GM21367 (cell line): ENCODE data around the gene ALK.
"Not testable (repeated sequence)": the region's sequence is repeated elsewhere in the genome, so short reads cannot be mapped to it uniquely, and the experiment has no call there.

Source experiments
- ATAC-seq: cut with Tn5 transposase; IDR thresholded peaks from one replicate; pipeline ENCODE4 v1.9.1; 2021; ENCODE audit not compliant: unreplicated experiment

ALK gene

DNA sequence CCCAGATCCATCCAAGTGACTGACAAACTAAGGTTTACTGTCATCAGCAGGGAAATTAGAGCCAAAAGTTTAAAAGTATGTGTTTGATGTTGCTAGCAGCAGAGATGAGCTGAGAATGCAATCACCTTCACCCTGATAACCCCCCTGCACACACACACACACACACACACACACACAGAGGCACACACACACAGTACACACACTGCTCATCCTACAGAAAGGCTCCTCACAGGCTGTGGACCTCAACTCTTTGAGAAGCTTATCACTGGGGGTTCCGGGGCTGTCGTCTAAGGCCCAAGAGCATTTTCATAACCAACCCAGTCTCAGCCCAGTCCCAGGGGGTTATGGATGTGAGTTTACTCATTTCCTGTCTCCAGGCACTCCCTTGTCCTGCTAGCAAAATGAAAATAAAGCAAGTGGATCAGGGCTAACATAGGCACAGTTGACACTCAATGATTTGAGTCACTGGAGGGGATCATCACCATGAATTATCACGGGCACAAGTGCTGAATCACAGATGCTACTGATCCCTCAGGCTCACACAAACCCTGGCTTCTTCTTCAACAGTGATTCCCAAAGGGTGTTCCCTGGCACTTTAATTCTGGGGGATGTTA, 76.6 kb downstream of the ALK start:
- ATAC-seq, result no peak

DNA sequence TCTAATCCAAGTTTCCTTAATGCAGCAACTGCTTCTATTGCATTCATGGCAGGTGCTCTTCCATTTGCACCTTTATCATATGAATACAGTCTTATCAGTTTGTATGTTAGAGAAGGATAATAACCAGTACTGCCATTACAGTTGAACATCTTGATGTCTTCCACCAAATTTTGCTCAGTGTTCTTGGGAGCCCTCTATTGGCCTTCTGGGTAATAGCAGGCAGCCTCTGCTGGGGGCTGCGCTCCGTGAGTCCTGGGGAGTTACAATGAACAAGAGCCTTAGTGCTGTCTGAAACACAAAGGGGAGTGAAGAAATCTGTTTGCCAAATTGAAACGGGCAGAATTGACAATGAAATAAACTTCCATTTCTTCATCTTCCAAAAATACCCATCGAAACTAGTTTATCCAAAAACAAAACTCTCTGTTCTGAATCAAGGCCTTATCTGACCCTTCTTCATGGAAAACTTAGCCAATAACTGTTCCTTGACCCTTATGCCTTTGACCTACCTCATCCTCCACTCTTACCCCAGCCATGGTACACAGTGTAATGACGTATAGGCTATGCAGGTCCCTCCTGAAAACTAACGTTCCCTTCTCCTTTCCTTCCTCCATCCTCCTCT, 79.9 kb downstream of the ALK start:
- no peak for ATAC-seq

DNA sequence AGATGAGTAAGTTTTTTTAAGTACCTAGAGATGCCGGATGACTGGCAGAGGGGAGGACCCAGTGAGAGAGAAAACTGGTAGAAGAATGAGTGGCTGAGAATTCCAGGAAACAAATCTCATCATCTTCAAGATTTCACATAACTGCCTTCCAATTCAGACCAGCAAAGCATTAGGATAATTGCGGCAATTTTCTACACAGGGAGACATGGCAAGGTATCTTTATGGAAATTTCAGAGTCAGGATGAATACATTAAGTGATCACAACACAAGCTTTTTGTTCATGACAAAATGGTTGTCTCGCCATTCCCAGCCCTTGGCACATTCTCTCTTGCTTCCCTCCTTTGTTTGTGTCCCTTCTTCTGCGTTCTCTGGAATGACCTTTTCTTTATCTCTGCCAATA, 82.1 kb downstream of the ALK start:
- ATAC-seq, result no peak

DNA sequence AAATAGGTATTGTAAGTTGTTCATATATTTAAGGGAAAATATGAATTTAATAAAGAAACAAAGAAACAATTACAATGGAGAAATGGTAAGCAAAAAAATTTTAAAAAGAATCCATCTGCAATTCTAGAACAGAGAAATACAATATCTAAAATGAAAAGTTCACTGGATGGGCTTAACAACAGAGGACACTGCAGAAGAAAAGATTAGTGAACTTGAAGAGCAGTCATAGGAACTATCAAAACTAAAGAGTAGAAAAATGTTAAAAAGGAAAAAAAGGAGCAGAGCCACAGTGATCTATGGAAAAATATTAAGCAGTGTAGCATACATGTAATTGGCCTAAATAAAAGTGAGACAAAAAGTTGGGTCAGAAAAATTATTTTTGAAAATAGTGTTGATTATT, 83.5 kb downstream of the ALK start:
- ATAC-seq, result no peak

DNA sequence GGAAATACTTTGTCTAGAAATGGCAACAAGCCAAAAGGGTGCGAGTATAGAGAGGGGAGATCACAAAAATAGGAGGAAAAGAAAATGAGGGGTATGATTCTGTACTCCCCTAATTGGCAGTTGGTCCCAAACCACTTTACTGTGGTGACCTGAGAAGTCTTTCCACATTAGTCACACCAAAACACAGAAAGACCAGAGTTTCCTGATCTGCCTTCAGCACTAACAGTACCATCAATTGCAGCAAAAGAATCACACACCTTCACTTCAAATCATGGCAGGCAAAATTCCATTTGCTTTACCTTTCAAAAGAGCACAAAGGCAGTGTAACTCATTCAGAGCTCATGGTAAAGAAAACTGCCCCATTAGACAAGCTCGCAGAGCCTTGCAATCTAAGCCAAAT, 86.8 kb downstream of the ALK start:
- ATAC-seq, result no peak

DNA sequence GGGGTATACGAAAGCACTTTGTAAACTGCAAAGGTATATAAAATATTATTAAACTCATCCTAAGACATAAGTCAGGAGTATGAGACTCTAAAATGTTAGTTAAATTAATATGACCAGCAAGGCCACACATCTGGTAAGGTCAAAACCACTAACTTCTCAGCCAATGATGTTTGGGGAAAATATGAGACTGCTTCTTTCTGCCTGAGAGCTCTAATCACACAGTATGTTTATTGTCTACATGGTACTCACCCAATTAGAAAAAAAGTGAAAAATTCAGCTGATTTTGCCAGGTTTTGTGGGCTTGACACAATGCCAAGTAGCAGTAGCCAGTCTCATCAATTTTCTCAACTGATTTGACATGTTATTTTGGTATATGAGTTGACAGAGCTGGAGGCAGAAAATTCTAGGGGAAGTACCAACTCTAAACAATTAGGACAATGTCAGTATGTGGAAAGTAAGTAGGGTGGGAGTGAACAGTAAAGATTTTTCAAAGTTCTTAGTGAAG, 87.3 kb downstream of the ALK start:
- no peak for ATAC-seq

DNA sequence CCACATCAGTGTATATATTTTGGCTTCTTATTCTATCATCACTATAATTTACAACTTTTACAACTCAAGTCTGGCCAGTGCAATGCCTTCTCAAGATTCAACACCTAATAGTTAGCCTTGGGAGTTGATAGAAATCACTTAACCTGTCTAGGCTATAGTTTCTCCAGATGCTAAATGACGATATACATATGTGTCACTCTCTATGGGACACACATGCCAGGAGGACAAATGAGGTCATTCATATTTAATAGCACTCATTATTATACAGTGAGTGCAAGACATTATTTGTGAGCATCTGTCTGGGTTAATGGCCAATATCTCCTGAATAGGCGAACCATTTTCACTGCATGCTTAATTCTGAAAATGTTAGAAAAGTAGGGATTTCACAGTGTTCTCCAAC, 89.8 kb downstream of the ALK start:
- ATAC-seq, result no peak

DNA sequence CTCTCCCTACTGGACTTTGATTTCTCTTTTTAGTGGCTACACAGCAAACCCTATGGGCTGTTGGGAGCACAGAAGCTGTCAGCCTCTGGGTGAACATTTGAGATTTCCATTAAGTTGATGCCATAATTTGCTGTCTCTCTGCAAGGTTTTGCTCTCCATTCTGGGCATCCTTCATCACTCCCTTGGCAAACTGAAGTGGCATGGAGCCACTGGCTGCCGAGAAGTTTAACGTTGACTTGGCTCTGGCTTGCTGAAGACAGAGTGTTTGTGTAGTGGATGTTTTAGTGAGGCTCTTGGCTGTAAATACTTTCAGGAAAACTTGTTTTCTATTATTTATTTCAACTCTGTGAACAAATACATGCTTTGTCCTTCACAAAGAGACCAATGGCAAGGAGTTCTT, 91.5 kb downstream of the ALK start:
- no peak for ATAC-seq

DNA sequence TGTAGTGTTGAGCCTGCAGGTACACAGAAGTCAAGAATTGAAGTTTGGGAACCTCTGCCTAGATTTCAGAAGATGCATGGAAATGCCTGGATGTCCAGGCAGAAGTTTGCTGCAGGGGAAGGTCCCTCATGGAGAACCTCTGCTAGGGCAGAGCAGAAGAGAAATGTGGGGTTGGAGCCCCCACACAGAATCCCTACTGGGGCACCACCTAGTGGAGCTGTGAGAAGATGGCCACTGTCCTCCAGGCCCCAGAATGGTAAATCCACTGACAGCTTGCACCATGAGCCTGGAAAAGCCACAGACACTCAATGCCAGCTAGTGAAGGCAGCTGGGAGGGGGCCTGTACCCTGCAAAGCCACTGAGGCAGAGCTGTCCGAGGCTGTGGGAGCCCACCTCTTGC, 97.2 kb downstream of the ALK start:
- not testable (repeated sequence) for ATAC-seq

DNA sequence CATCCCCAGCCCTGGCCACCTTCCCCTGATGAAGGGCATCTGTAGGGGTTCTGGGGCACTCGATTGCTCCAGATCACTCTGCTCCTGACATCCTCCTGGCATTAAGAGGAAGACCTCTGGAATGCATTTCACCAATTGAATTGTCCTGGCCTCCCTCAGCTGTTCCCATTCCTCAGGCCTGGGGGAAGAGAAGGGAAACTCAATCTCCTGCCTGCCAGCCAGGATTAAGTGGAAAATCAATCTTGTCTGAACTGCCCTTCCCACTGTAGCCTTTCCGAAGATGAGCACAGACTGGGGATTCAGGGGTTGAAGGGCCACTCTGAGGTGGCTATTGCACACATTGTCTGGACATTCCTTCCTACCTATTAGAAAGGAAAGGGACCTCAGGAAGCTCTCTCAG, 99.8 kb downstream of the ALK start:
- no peak for ATAC-seq

DNA sequence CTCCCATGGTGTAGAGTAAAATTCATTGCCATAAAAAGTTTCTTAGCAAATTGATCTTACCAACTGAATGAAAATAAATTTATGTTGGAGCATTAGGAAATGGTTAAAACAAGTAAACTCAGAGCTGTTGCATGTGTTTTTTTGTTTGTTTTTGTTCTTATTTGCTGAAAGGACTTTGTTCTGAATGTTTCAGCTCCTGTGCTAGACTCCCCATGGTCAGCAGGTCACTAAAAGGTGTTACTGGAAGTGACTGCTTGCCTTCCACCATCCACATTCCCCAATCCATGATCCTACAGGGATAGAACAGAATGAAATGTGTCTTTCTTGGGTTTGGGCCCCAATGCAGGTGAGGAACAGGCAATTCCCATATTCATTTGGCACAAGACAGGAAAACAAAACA, 101.8 kb downstream of the ALK start:
- ATAC-seq, result no peak

DNA sequence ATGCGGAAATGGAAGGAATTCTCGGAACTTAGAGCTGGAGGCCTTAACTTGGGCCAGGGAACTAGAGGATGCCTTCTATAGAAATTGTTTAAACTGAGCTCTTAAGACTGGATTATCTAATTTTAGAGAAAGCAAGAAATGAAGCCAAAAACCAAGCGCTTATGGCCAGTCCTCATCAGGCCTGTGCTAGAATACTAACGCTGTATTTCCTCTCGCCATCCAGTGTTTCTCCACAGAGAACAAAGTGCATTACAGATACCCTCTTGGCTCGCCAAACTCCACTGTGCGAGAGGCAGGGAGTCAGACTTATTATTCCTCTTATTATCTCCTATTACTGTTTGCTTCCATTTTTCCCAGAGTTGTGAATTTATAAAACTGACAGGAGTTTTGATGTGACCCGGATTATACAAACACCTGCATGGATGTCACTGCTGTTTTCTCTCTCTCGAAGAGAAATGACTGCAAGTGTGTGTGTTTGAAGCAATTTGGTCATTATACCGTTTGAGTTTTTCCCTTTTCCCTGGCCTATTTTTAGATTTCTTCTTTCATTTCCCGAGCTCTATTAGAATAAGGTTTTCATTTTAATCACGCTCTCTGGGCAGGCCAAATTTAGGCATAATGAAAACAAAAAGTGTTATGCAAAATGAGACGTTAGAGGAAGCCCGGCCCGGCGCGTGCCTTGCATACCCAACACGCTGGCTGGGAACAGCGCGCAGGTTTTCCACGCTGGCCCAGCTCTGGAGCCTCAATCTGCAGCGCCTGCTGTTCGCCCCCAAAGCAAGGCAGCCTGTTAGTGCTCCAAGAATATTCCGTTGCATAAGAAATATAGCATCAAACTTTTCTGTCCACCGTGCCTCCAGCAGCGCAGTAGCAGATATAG, 103.3 kb downstream of the ALK start:
- no peak for ATAC-seq

DNA sequence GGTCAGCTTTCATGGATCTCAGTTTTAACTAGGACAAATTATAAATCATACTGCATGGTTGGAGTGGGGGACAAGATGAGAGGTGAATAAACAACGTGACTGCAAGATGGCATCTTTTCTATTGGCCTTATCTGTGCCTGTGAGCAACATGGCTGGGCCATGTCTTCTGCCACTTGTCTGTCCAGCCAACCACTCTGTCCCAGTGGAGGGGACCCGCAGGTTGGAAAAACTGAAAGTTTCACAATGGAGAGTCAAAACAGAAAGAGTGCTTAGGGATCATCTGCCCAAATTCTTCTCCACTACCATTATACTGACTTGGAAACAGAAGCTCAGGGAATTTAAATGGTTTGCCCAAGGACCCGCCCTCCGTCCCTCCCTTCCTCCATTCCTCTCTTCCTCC, 104.1 kb downstream of the ALK start:
- ATAC-seq, result no peak

DNA sequence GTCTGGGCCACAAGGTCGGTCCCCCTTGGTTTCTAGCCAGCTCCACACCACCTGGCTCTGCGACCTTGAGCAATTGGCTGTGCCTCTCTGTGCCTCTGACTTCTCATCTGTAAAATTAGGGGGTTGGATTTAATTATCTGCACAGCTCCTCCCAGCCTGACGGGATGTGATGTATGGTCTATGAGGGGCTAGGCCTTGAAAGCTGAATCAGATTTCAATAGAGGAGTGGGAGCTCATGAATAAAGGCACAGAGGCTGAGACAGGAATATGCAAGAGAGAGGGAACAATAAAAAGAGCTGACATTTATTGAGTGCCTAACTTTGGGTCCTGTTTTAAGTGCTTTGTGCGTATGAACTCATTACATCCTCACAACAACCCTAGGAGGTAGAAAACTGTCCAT, 104.7 kb downstream of the ALK start:
- ATAC-seq, result no peak

DNA sequence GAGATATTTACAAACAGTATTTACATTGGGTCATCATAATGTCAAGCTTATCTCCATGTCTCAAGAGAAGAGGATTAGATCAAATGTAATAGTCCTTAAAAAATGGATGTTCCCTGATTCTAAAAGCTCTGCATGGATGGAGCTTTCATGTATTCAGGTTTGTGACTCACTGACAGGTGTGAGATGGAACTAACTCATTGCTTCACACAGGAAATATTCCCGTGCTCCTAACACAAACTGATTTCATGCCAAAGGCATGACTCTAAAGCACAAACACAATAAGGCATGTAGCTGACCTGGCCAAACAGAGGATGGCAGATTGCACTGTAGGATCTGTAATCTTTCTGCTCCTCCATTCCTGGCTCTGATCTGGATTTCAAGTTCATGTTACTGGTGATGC, 110.0 kb downstream of the ALK start:
- ATAC-seq, result no peak

DNA sequence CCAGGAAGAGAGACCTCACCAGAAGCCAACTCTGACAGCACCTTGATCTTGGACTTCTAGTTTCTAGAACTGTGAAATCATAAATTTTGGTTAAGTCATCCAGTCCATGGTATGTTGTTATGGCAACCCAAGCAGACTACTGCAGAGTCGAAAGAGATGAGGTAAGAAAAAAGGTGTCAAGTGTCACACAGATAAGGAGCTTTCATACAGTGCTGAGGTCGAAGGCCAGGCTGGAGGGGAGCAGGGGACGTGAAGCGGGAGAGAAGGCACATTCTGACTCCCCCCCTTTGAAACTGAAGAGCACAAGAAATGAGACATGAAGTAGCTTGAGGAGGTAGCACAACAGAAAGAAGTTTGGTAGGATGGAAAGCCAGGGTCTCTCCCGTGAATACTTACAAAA, 110.4 kb downstream of the ALK start:
- no peak for ATAC-seq

DNA sequence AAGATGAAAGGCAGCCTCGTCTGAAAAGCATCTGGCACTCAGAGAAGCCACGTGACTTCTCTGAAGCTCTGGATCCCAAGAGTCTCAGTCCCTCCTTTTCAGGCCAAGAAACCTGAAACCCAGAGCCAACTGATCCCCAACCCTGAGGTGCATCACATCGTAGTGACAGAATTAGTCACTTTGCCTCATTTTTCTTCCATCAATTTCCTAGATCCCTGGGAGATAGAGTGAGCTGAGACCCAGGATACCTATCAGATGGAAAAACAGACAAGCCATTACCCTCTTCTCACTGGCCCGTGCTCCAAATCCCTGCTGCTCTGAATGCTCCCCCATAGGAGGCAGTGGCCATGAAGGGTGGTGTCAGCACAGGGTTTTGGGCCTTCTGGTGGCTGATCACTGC, 113.1 kb downstream of the ALK start:
- ATAC-seq, result no peak

DNA sequence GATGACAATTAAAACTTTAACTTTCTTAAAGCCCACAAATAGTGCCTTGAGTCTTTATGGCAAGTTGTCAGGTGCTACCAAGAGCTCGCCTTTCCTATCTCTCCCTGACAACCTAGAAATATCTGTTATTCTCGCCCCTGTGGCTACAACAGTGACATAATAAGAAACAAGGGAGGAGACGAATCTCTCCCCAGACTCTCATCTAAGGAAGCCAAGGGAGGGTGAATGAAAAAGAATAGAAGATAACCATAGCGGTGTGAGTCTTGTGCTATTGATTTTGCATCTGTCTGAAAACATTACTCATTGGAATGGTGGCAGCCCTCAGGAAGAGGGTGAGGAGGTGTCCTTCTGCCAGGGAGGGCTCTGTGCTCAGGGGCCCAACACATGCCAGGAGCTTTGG, 114.3 kb downstream of the ALK start:
- no peak for ATAC-seq

DNA sequence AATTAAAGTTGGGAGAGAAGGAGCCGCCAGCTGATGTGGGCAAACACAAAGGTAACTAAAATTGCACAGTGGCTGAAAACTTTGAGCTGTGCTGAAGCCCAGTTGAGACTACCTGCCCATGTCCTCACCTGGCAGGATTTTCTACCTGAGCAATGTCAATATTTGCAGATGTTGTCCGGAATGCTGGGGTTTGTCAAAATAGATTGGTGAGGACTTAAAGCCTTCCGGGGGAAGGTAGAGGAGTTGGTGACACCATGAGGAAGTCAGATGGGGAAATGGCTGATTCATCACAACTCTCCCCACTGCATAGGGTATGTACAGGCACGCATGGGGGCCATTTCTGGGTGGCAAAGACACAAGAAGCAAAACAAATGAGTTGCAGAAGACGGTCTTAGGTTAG, 114.9 kb downstream of the ALK start:
- no peak for ATAC-seq

DNA sequence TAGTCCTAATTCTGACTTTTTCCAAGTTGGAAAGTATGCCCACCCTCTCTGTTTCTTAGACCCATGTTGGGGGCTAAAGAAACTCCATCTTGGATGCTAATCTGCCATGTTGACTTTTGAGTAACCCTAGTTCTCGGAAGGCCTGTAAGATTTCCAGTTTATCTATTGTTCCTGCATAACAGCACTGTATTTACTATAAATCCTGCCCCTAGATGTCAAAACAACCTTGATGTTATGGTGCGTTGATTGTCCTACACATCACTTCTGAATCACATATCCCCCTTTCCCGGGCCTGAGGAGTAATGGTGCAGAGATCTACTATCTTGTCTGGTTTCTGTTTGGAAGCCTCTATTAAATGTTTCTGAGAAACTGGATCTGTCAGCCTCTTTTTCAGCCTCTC, 116.7 kb downstream of the ALK start:
- ATAC-seq, result no peak

DNA sequence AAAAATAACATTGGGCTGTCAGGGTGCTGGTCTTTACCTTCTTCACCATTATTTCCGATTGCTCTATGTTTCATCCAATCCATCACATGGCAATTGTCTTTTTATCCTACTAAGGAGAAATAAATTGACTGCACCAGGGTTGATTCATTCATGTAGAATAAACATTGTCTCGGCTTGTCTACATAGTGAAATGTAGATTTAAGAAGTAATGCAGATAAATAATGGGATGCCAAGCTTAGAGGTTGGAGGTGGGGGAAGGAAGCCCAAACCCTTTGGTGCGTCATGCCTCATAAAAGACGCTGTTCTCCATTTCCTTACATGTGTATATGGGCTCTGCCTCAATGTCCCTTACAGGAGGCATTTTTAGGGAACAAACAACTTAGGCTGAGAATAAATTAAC, 117.8 kb downstream of the ALK start:
- ATAC-seq, result no peak

DNA sequence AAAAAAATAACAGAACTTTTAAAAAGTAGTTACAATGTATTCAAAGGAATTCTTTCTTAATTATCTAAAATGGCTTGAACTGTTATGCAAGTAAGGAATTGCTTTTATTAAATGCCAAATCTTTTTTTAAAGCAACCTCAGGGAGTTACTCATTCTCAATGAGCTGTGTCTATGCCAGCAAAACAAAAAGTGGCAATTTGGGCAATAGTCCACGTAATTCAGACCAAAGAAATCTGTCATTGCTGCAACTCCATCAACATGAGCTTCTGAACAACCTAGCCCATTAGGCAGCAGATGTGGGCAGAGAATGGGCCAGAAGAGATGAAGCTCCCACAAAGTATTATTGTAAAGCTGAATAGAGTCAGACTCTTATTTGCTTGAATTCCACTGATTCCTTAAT, 118.4 kb downstream of the ALK start:
- no peak for ATAC-seq
